Measurements from ENCODE around the gene BPTF.

Gene BPTF

GRCh38 chr17:67994817-67995569, 169.7 kb downstream of the BPTF start (continued):
- TF ChIP-seq ZBTB10 (tag by site-specific recombination; IDR thresholded peaks at IDR 0.05) = peak; percentile 57; the same call in 1 of the 2 replicates
- peak; percentile 8; the same call in 1 of the 2 replicates for TF ChIP-seq ZFP37 (tag by site-specific recombination; IDR thresholded peaks at IDR 0.05)
- peak; percentile 70; the same call in 1 of the 2 replicates for TF ChIP-seq ZNF366 (tag by site-specific recombination; conservative IDR thresholded peaks at IDR 0.05)
- no peak; the same call in 1 of the 2 replicates for TF ChIP-seq ZBTB20 (tag by site-specific recombination; IDR thresholded peaks at IDR 0.05)
- TF ChIP-seq TRIM28 (IDR thresholded peaks at IDR 0.05; ENCODE audit: borderline replicate concordance, low read length) = peak; percentile 25; the same call in 1 of the 2 replicates
- TF ChIP-seq PRDM10 (tag by site-specific recombination; IDR thresholded peaks at IDR 0.05) = peak; percentile 89
- TF ChIP-seq ZNF184 (tag by site-specific recombination; IDR thresholded peaks at IDR 0.05) = no peak
- TF ChIP-seq OSR2 (tag by site-specific recombination; IDR thresholded peaks at IDR 0.05) = peak; percentile 52; the same call in 1 of the 2 replicates
- peak; percentile 96 for TF ChIP-seq ZNF629 (tag by site-specific recombination; IDR thresholded peaks at IDR 0.05)
- TF ChIP-seq IKZF3 (tag by site-specific recombination; IDR thresholded peaks at IDR 0.05) = peak; percentile 76
- TF ChIP-seq ZNF843 (tag by site-specific recombination; IDR thresholded peaks at IDR 0.05) = 0 out of 2 replicates have a peak, but pooled peaks have one; percentile 23
- 0 out of 2 replicates have a peak, but pooled peaks have one; percentile 26 for TF ChIP-seq ZNF518A (tag by site-specific recombination; conservative IDR thresholded peaks at IDR 0.05; ENCODE audit: low read depth)
- TF ChIP-seq ZNF10 (tag by site-specific recombination; IDR thresholded peaks at IDR 0.05) = peak; percentile 68; the same call in 1 of the 2 replicates
- TF ChIP-seq ZSCAN23 (tag by site-specific recombination; IDR thresholded peaks at IDR 0.05) = no peak
- 0 out of 2 replicates have a peak, but pooled peaks have one; percentile 4 for TF ChIP-seq ZNF558 (tag by site-specific recombination; IDR thresholded peaks at IDR 0.05)
- TF ChIP-seq ZNF785 (tag by site-specific recombination; IDR thresholded peaks at IDR 0.05) = no peak
- TF ChIP-seq EGR2 (tag by site-specific recombination; IDR thresholded peaks at IDR 0.05; ENCODE audit: low read depth) = no peak
- TF ChIP-seq ZNF660 (tag by site-specific recombination; IDR thresholded peaks at IDR 0.05) = 0 out of 2 replicates have a peak, but pooled peaks have one; percentile 23
- TF ChIP-seq ZNF24 (tag by site-specific recombination; IDR thresholded peaks at IDR 0.05) = peak; percentile 89
- TF ChIP-seq ZNF600 (tag by site-specific recombination; IDR thresholded peaks at IDR 0.05) = peak; percentile 78
- no peak for TF ChIP-seq ZNF548 (tag by site-specific recombination; IDR thresholded peaks at IDR 0.05)
- peak; percentile 32; the same call in 1 of the 2 replicates for TF ChIP-seq ZBTB1 (tag by site-specific recombination; IDR thresholded peaks at IDR 0.05)
- TF ChIP-seq ZBTB17 (tag by site-specific recombination; IDR thresholded peaks at IDR 0.05) = peak; percentile 78
- peak; percentile 43 for TF ChIP-seq ZNF335 (tag by site-specific recombination; conservative IDR thresholded peaks at IDR 0.05)
- TF ChIP-seq ZNF701 (tag by site-specific recombination; IDR thresholded peaks at IDR 0.05) = no peak
- TF ChIP-seq HIC1 (tag by site-specific recombination; IDR thresholded peaks at IDR 0.05) = 0 out of 2 replicates have a peak, but pooled peaks have one; percentile 28
